ENCODE results near the gene ULBP1. TPM values are rescaled to one million over a fixed set of nuclear protein-coding genes. Genes with fewer than 3 reads are reported as not detected.
"Not testable (repeated sequence)": the region's sequence is repeated elsewhere in the genome, so short reads cannot be mapped to it uniquely, and the experiment has no call there.

ULBP1 gene
- total RNA-seq, 2 experiments from 2014 or later, result 0.55 to 0.67 TPM

DNA sequence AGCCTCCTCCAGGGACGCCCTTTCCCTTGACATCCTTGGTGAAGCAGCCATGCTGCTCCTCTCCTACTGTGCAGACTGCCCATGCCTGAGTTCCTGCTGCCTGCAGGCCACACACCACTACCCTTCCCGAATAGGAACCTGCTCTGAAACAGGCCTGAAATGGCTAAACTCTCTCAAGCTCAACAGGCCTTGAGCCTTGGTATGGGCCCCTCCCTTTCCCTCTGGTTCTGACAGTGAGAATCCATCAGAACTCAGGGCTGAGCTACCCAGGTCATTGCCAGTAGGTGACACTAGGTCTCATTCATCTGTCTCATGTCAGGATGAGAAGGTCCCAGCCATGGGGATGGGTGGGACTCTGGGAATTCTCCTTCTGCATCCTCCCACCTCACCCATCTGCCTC is 35.9 kb downstream of the ULBP1 start:
- H3K36me3 Mint-ChIP-seq (ENCODE audit: low read depth), result peaks cover 3% of the 10 kb centered on the region
- DNase-seq, result no peak
- peaks cover 3% of the 10 kb centered on the region for H3K9me3 Mint-ChIP-seq
- peak overlapping the region; percentile 55 for H3K27ac Mint-ChIP-seq
- H3K4me3 Mint-ChIP-seq, result no peak overlapping the region
- peaks cover 55% of the 10 kb centered on the region for H3K27me3 Mint-ChIP-seq
- POLR2A ChIA-PET, result no interaction called here
- peaks cover 34% of the 10 kb centered on the region for H3K4me1 Mint-ChIP-seq
- CTCF ChIA-PET, result interaction anchor here (1.1 kb wide), 1 partner anchor 10 kb away, joined by 3 read pairs; no protein-coding TSS in a partner anchor

- H3K4me3 Mint-ChIP-seq, result no peak overlapping the region
- peaks cover 41% of the 10 kb centered on the region for H3K27me3 Mint-ChIP-seq
- H3K4me1 Mint-ChIP-seq, result peaks cover 41% of the 10 kb centered on the region
- peaks cover 3% of the 10 kb centered on the region for H3K36me3 Mint-ChIP-seq (ENCODE audit: low read depth)
- ChIA-PET CTCF (no interaction called here), POLR2A (no interaction called here)
- H3K27ac Mint-ChIP-seq, result peak overlapping the region; percentile 28
- H3K9me3 Mint-ChIP-seq, result peaks cover 3% of the 10 kb centered on the region
- peak; percentile 36 for DNase-seq
These were observed 37.7 kb downstream of the ULBP1 start for GRCh38 chr6:150001295-150002008.

- peaks cover 46% of the 10 kb centered on the region for H3K4me1 Mint-ChIP-seq
- no peak for DNase-seq
- no peak overlapping the region for H3K4me3 Mint-ChIP-seq
- H3K27ac Mint-ChIP-seq, result no peak overlapping the region
- POLR2A ChIA-PET, result no interaction called here
- peaks cover 3% of the 10 kb centered on the region for H3K9me3 Mint-ChIP-seq
- peaks cover 32% of the 10 kb centered on the region for H3K27me3 Mint-ChIP-seq
- peaks cover 3% of the 10 kb centered on the region for H3K36me3 Mint-ChIP-seq (ENCODE audit: low read depth)
- CTCF ChIA-PET, result interaction anchor here (0.8 kb wide), 1 partner anchor 8 kb away, joined by 3 read pairs; no protein-coding TSS in a partner anchor
These were observed 39.0 kb downstream of the ULBP1 start for GRCh38 chr6:150002710-150003109.

DNA sequence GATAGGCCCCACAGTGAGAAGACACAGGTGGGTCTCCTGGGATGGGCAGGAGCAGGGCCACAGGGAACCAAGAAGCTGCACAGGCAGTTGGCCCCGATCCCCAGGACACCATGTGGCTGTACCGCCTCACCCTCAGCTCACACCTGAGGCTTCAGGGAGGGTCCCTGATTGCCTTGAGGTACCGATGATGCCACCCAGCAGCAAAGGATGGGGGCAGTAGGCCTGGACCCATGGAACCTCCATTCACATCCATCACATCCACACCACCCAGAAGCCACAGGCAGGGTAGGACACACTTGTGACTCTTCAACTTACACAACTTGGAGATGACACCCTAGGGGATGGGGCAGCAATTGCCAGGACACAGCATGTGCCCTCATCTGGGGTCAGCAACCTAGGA is 39.9 kb downstream of the ULBP1 start:
- POLR2A ChIA-PET; H3K9me3 Mint-ChIP-seq; H3K4me3 Mint-ChIP-seq; H3K36me3 Mint-ChIP-seq (ENCODE audit: low read depth); H3K27ac Mint-ChIP-seq; DNase-seq: not testable (repeated sequence)
- CTCF ChIA-PET, result interaction anchor here (0.8 kb wide), 1 partner anchor 9 kb away, joined by 3 read pairs; no protein-coding TSS in a partner anchor
- H3K27me3 Mint-ChIP-seq, result peaks cover 34% of the 10 kb centered on the region
- H3K4me1 Mint-ChIP-seq, result peaks cover 49% of the 10 kb centered on the region

DNA sequence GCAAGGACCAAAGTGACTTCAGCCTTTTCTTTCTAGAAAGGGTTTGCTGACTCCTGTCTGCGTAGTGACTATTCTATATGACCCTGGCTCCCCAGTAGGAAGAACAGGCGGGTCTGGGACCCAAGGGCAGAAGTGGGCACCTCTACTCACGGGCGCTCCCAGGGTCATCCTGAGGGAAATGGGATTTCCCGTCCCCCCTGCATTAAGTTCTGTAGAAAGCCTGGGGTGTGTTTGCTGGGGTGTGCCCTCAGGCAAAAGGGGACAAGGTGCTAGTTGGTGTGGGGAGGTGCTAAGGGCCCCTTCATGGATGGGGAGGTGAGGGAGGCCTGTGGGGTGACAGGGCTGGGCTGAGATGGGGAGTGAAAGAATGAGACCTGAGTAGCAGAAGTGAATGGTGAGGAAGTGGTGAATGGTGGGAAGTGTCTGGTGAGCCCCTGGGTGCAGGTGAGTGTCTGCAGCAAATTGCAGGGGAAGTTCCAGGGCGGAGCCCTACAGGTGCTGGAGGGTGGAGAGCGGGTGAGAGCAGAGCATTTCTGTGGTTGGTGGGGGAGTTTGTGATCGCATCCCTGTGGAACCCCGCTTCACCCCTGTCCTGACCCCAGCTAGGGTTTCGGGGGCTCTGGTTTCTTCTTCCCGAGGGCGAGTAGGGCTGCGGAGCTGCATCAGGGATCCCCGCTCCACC is 40.5 kb downstream of the ULBP1 start:
- CTCF ChIA-PET, result no interaction called here
- Mint-ChIP-seq H3K36me3 (ENCODE audit: low read depth) (peaks cover 3% of the 10 kb centered on the region), H3K27me3 (peaks cover 34% of the 10 kb centered on the region)

DNA sequence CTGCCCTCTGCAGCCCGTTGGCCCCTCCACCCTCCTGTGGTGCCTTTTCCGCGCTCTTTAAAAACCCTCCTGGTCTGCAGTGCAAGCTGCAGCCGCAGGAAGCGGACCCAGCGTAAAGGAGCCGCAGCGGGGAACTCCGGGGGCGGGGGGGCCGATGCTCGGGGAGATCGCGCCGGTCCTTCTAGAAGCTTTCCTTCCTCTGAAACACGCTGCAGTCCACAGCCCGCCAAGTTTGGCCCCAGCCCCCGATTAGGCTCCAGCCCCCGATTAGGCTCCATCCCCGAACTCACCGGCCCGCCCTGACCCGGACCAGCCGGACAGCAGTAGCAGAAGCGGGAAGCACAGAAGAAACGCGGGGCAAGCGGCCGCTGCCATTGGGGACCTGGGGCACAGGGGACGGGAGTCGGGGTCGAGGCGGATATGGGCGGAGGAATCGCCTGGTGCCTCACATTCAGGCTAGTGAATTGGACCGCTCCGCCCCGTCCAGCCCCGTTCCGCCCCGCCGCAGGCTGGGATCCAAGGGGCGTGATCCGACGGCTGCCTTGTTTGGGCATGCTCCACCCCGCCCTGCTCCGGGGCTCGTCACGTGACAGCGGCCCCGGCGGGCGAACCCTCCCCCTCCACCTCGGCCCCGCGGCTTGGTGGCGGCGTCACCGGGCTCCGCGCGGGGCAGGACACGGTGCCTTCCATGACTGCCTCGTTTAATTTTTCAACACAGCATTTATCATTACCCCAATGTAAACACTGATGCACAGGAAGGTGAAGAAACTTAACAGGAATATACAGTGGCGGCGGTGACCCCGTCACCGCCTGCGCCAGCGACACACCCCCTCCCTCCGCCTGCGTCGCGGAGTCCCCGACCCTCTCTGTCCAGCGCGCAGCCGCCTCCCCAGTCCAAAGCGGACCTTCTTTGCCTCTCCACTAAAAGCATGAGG is 41.3 kb downstream of the ULBP1 start:
- peaks cover 51% of the 10 kb centered on the region for H3K4me1 Mint-ChIP-seq
- peak overlapping the region; percentile 82 for H3K27ac Mint-ChIP-seq
- H3K27me3 Mint-ChIP-seq, result peaks cover 34% of the 10 kb centered on the region
- peak; percentile 93 for DNase-seq
- ChIA-PET POLR2A (interaction anchor here (0.6 kb wide), 1 partner anchor 685 kb away, joined by 3 read pairs; no protein-coding TSS in a partner anchor), CTCF (no interaction called here)
- peaks cover 3% of the 10 kb centered on the region for H3K36me3 Mint-ChIP-seq (ENCODE audit: low read depth)
- peaks cover 3% of the 10 kb centered on the region for H3K9me3 Mint-ChIP-seq
- peak overlapping the region; percentile 86 for H3K4me3 Mint-ChIP-seq

More for the DNA sequence above, 40.5 kb downstream of the ULBP1 start:
- H3K4me1 Mint-ChIP-seq, result peaks cover 51% of the 10 kb centered on the region
- POLR2A ChIA-PET, result no interaction called here
- peaks cover 3% of the 10 kb centered on the region for H3K9me3 Mint-ChIP-seq
- DNase-seq, result peak; percentile 60
- peak overlapping the region; percentile 86 for H3K4me3 Mint-ChIP-seq
- H3K27ac Mint-ChIP-seq, result peak overlapping the region; percentile 82

- peak overlapping the region; percentile 86 for H3K4me3 Mint-ChIP-seq
- ChIA-PET CTCF (interaction anchor here (0.9 to 1.7 kb wide), 5 partner anchors 9 to 1005 kb away, joined by 3 to 7 read pairs (median 4); no protein-coding TSS in a partner anchor), POLR2A (no interaction called here)
- no peak for DNase-seq
- peaks cover 3% of the 10 kb centered on the region for H3K36me3 Mint-ChIP-seq (ENCODE audit: low read depth)
- peaks cover 33% of the 10 kb centered on the region for H3K27me3 Mint-ChIP-seq
- peaks cover 42% of the 10 kb centered on the region for H3K4me1 Mint-ChIP-seq
- H3K9me3 Mint-ChIP-seq, result peaks cover 3% of the 10 kb centered on the region
- H3K27ac Mint-ChIP-seq, result no peak overlapping the region
These were observed 42.3 kb downstream of the ULBP1 start for GRCh38 chr6:150005761-150006651.

DNA sequence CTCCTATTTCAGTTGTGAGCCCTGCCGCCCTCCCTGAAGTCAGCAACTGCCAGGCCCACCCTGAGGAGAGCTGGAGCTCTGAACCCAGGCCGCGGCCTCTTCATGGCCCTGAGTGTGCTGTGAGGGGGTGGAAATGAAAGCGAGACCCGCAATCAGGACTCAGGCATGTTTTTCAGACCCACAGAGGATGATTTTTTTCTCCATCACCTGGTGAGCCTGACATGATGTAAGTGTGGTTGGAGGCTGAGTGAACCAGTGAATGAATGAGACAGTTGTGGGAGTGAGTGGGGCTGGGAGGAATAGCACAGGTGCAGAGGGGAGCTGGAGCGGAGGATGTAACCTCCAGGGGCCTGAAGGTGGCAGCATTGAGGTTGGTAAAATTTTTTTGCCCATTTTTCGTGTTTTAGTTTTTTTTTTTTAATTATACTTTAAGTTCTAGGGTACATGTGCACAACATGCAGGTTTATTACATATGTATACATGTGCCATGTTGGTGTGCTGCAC is 43.3 kb downstream of the ULBP1 start:
- Mint-ChIP-seq H3K4me1 (peaks cover 32% of the 10 kb centered on the region), H3K9me3 (peaks cover 3% of the 10 kb centered on the region), H3K36me3 (ENCODE audit: low read depth) (peaks cover 3% of the 10 kb centered on the region), H3K27me3 (peaks cover 36% of the 10 kb centered on the region), H3K27ac (no peak overlapping the region), H3K4me3 (no peak overlapping the region)
- peak; percentile 44 for DNase-seq
- ChIA-PET POLR2A (no interaction called here), CTCF (interaction anchor here (0.6 to 1.7 kb wide), 9 partner anchors 10 to 1004 kb away, joined by 3 to 7 read pairs (median 3); no protein-coding TSS in a partner anchor)

DNA sequence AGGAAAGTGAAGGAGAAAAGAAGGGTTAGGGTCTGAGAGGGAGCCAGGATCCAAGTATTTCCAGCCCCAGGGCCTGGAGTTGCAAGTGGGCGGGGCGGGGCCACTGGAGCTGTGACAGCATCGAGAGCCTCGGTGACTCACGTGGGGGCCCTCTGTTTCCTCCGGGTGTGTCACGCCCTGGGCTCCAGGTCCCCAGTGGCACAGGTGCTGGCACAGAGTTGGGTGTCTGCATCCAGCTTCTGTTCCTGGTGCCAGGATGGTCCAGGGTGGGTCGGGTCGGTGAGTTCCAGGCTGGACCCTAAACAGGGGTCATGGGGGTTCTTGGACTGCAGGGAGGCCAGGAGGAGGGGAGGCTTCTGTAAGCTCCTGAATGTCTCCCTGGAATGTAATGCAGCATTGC is 44.8 kb downstream of the ULBP1 start:
- Mint-ChIP-seq H3K4me1 (peaks cover 30% of the 10 kb centered on the region), H3K27me3 (peaks cover 47% of the 10 kb centered on the region), H3K9me3 (no peaks in the 10 kb centered on the region), H3K27ac (no peak overlapping the region), H3K4me3 (no peak overlapping the region), H3K36me3 (ENCODE audit: low read depth) (no peaks in the 10 kb centered on the region)
- POLR2A ChIA-PET, result no interaction called here
- CTCF ChIA-PET, result interaction anchor here (1.0 kb wide), 1 partner anchor 68 kb away, joined by 4 read pairs; no protein-coding TSS in a partner anchor
- DNase-seq, result no peak

DNA sequence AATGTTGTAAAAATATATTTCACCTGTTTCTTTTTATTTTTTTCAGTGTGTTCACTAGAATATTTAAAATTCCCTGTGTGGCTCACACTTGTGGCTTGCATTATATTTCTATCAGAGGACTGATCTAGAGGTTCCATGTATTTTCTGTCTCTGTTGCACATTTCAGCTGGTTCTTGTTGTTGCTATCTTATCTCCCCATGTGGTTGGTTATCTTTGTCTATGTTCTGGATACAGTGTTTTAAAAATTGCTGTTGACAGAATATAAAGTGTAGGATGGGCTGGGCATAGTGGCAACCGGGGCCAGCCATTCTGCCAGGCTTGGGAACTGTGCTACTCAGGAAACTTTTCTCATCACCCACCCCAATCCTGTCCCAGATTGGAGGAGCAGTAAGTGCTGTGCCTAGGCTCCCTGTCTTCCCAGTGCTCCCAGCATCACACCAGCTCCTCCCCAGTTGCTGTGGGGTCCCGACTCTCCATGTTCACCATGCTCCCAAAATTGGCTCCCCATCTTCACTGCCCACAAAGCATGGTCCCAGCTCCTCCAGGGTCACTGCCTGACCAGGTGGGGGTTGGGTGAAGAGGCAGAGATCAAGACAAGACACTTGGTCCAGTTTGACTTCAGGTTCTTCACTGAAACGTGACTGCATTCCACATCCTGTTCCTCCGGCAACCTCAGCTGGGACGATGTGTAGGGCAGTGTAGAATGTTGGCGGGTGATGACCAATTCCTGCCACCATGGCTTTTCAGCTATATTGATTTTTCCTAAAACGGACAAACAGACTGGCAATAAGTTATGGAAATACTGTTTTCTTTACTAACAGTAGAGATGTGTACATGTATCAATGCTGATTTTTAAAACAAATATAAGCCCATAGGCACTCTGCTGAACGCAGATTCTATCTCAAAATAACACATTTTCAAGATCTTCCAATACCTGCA is 49.4 kb downstream of the ULBP1 start:
- H3K4me3 Mint-ChIP-seq; H3K9me3 Mint-ChIP-seq; CTCF ChIA-PET; H3K36me3 Mint-ChIP-seq (ENCODE audit: low read depth); POLR2A ChIA-PET; DNase-seq; H3K27ac Mint-ChIP-seq: not testable (repeated sequence)
- H3K4me1 Mint-ChIP-seq, result peaks cover 31% of the 10 kb centered on the region
- H3K27me3 Mint-ChIP-seq, result peaks cover 83% of the 10 kb centered on the region
